H1 (cell line): ENCODE results near the gene ZNHIT3. TPM values are rescaled to one million over a fixed set of nuclear protein-coding genes. Genes with fewer than 3 reads are reported as not detected.

ENCODE experiments used
- BCL11A ChIP-seq, 2 experiments: IDR thresholded peaks; one replicate each; pipeline ENCODE4 v1.6.1; 2011; ENCODE audit warnings: low read depth in 2 of 2, low read length in 2 of 2, mild to moderate bottlenecking in 2 of 2
- CHD2 ChIP-seq: IDR thresholded peaks from 2 replicates; pipeline ENCODE4 v1.6.1; 2012; ENCODE audit warnings: low read length, improper control_type of control experiment
- GTF2F1 ChIP-seq: IDR thresholded peaks from 2 replicates; pipeline ENCODE4 v1.6.1; 2012; ENCODE audit warnings: low read depth, low read length, improper control_type of control experiment, borderline replicate concordance
- NANOG ChIP-seq: IDR thresholded peaks from 2 replicates; pipeline ENCODE4 v1.6.1; 2011; ENCODE audit warnings: low read length, low read depth, mild to moderate bottlenecking, inconsistent platforms; ENCODE audit not compliant: insufficient read depth, poor library complexity, severe bottlenecking
- POLR2AphosphoS5 ChIP-seq: IDR thresholded peaks from 2 replicates; pipeline ENCODE4 v1.6.1; 2011; ENCODE audit warnings: low read depth, low read length
- SIX5 ChIP-seq: IDR thresholded peaks from 2 replicates; pipeline ENCODE4 v1.6.1; 2011; ENCODE audit warnings: mild to moderate bottlenecking, low read depth, low read length
- SP2 ChIP-seq: IDR thresholded peaks from 2 replicates; pipeline ENCODE4 v1.6.1; 2012; ENCODE audit warnings: mild to moderate bottlenecking, low read length, inconsistent platforms
- SUZ12 ChIP-seq: fragments of 200-600 bp; sonication (generic); IDR thresholded peaks from 2 replicates; pipeline ENCODE4 v1.6.1; 2012; ENCODE audit warnings: mild to moderate bottlenecking, inconsistent platforms, low read length, moderate library complexity, mixed read lengths
- USF2 ChIP-seq: IDR thresholded peaks from 2 replicates; pipeline ENCODE4 v1.6.1; 2011; ENCODE audit warnings: low read length, improper control_type of control experiment
- polyA plus RNA-seq, 7 experiments: library from polyadenylated mRNA; depleted of rRNA in 3 of 7; stranded (reverse) in 5 of 7; unstranded in 2 of 7; fragments of >200 nt in 5 of 7; fragments of 200-250 nt in 2 of 7; gene quantifications; 1 replicate in 5 of 7; 2 replicates in 1 of 7; 4 replicates in 1 of 7; pipeline versions ENCODE4 v1.2.1 to v1.2.3, GENCODE V29; 2011 to 2013; ENCODE audit warnings: missing spikeins in 2 of 7, mixed read lengths in 2 of 7
- total RNA-seq: library from RNA; stranded (reverse); fragmentation: NEBNext Ultra II Directional; extraction: Animal tissue kit (Norgen Biotek cat#: 25700); gene quantifications from 2 replicates; pipeline ENCODE4 v1.2.1, GENCODE V29; 2021
- TF ChIP-seq, protein P1 (sequence below): fragments of 300-600 bp; sonication (generic); IDR thresholded peaks from 2 replicates; pipeline ENCODE4 v1.7.1; 2012; ENCODE audit warnings: low read length, moderate library complexity, mild to moderate bottlenecking, inconsistent platforms; ENCODE audit not compliant: insufficient replicate concordance
- TF ChIP-seq, protein P2 (sequence below): IDR thresholded peaks from 2 replicates; pipeline ENCODE4 v1.6.1; 2012; ENCODE audit warnings: inconsistent platforms

Gene ZNHIT3
- total and polyA plus RNA-seq, 2 of the 8 experiments (the other 6 are each of a cell fraction or from before 2014, with no cell fraction given), result 59.1 to 147 TPM

GRCh38 chr17:36542755-36543154 is 56.3 kb downstream of the ZNHIT3 start (continued):
- TF ChIP-seq, protein P1, sequence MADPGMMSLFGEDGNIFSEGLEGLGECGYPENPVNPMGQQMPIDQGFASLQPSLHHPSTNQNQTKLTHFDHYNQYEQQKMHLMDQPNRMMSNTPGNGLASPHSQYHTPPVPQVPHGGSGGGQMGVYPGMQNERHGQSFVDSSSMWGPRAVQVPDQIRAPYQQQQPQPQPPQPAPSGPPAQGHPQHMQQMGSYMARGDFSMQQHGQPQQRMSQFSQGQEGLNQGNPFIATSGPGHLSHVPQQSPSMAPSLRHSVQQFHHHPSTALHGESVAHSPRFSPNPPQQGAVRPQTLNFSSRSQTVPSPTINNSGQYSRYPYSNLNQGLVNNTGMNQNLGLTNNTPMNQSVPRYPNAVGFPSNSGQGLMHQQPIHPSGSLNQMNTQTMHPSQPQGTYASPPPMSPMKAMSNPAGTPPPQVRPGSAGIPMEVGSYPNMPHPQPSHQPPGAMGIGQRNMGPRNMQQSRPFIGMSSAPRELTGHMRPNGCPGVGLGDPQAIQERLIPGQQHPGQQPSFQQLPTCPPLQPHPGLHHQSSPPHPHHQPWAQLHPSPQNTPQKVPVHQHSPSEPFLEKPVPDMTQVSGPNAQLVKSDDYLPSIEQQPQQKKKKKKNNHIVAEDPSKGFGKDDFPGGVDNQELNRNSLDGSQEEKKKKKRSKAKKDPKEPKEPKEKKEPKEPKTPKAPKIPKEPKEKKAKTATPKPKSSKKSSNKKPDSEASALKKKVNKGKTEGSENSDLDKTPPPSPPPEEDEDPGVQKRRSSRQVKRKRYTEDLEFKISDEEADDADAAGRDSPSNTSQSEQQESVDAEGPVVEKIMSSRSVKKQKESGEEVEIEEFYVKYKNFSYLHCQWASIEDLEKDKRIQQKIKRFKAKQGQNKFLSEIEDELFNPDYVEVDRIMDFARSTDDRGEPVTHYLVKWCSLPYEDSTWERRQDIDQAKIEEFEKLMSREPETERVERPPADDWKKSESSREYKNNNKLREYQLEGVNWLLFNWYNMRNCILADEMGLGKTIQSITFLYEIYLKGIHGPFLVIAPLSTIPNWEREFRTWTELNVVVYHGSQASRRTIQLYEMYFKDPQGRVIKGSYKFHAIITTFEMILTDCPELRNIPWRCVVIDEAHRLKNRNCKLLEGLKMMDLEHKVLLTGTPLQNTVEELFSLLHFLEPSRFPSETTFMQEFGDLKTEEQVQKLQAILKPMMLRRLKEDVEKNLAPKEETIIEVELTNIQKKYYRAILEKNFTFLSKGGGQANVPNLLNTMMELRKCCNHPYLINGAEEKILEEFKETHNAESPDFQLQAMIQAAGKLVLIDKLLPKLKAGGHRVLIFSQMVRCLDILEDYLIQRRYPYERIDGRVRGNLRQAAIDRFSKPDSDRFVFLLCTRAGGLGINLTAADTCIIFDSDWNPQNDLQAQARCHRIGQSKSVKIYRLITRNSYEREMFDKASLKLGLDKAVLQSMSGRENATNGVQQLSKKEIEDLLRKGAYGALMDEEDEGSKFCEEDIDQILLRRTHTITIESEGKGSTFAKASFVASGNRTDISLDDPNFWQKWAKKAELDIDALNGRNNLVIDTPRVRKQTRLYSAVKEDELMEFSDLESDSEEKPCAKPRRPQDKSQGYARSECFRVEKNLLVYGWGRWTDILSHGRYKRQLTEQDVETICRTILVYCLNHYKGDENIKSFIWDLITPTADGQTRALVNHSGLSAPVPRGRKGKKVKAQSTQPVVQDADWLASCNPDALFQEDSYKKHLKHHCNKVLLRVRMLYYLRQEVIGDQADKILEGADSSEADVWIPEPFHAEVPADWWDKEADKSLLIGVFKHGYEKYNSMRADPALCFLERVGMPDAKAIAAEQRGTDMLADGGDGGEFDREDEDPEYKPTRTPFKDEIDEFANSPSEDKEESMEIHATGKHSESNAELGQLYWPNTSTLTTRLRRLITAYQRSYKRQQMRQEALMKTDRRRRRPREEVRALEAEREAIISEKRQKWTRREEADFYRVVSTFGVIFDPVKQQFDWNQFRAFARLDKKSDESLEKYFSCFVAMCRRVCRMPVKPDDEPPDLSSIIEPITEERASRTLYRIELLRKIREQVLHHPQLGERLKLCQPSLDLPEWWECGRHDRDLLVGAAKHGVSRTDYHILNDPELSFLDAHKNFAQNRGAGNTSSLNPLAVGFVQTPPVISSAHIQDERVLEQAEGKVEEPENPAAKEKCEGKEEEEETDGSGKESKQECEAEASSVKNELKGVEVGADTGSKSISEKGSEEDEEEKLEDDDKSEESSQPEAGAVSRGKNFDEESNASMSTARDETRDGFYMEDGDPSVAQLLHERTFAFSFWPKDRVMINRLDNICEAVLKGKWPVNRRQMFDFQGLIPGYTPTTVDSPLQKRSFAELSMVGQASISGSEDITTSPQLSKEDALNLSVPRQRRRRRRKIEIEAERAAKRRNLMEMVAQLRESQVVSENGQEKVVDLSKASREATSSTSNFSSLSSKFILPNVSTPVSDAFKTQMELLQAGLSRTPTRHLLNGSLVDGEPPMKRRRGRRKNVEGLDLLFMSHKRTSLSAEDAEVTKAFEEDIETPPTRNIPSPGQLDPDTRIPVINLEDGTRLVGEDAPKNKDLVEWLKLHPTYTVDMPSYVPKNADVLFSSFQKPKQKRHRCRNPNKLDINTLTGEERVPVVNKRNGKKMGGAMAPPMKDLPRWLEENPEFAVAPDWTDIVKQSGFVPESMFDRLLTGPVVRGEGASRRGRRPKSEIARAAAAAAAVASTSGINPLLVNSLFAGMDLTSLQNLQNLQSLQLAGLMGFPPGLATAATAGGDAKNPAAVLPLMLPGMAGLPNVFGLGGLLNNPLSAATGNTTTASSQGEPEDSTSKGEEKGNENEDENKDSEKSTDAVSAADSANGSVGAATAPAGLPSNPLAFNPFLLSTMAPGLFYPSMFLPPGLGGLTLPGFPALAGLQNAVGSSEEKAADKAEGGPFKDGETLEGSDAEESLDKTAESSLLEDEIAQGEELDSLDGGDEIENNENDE, result no peak
- no peak for TF ChIP-seq USF2
- no peak for TF ChIP-seq BCL11A (IDR thresholded peaks at IDR 0.05; ENCODE audit: low read depth in 2 of 2, low read length in 2 of 2)
- TF ChIP-seq POLR2AphosphoS5, result no peak
- no peak for TF ChIP-seq CHD2
- TF ChIP-seq GTF2F1, result no peak
- no peak for TF ChIP-seq NANOG
- TF ChIP-seq, protein P2, sequence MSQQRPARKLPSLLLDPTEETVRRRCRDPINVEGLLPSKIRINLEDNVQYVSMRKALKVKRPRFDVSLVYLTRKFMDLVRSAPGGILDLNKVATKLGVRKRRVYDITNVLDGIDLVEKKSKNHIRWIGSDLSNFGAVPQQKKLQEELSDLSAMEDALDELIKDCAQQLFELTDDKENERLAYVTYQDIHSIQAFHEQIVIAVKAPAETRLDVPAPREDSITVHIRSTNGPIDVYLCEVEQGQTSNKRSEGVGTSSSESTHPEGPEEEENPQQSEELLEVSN, result no peak
- TF ChIP-seq SP2, result no peak
- TF ChIP-seq SIX5, result no peak
- TF ChIP-seq SUZ12, result no peak
